Epidermal melanocyte (primary cell): ENCODE measurements around the gene ATP13A4.

Experiments used
- DNase-seq: peaks from one replicate; pipeline ENCODE4 v3.0.0; 2011; ENCODE audit warnings: low spot score; ENCODE audit not compliant: insufficient read length

ATP13A4 gene

GRCh38 chr3:193499136-193499770, 55.4 kb downstream of the ATP13A4 start:
- no peak for DNase-seq

GRCh38 chr3:193498215-193498614, 56.5 kb downstream of the ATP13A4 start:
- no peak for DNase-seq

DNA sequence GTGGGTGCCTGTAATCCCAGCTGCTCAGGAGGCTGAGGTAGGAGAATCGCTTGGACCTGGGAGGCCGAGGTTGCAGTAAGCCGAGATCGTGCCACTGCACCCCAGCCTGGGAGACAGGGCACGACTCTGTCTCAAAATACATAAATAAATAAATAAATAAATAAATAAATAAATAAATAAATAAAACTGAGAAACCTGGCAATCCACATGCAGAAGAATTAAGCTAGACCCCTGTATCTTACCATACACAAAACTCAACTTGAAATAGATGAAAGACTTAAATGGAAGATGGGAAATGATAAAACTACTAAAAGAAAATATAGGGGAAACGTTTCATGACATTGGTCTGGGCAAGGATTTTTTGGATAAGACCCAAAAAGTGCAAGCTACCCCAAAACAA, 58.0 kb downstream of the ATP13A4 start:
- DNase-seq, result no peak

GRCh38 chr3:193491026-193491425, 63.7 kb downstream of the ATP13A4 start:
- DNase-seq, result no peak

DNA sequence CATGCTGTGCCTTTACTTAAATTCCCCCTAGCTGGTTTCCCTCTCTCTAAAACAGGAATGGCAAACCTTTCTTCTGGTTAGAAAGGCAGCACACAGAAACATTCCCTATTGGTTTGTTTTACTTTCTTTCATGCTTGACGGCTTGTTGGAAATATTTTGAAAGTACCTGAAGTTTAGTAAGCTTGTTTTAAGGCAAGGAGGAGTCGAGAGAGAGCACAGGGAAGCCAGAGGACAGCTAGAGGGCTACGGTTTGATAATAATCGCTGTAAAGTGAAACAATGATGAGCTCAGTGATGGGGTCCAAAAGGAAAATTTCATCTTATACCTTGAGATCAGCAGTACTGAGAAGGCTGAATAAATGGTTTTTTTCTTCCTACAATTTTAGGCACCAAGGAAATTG, 64.1 kb downstream of the ATP13A4 start:
- DNase-seq, result no peak

DNA sequence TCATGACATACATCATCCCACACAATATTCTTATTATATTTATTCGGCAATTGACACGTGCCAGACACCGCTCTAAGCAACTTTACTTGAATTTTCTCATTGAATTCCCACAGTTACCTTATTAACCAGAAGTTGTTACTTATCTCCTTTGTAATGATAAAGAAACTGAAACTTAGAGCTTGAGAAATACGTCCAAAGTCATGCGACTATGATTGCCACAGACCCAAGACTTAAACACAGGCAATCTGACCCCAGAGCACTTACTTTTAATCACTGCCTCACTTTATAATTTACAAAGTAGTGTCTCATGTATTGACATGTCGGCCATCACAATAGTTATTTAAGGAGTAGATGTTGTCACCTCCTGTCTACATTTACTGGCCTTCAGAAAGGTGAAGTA, 64.7 kb downstream of the ATP13A4 start:
- DNase-seq, result no peak

- no peak for DNase-seq
Observed at GRCh38 chr3:193488741-193489140, 66.0 kb downstream of the ATP13A4 start.

GRCh38 chr3:193483988-193484539, 70.6 kb downstream of the ATP13A4 start:
- no peak for DNase-seq

- DNase-seq, result no peak
Observed at GRCh38 chr3:193481436-193481835, 73.3 kb downstream of the ATP13A4 start.

GRCh38 chr3:193474446-193474845, 80.2 kb downstream of the ATP13A4 start:
- no peak for DNase-seq

DNA sequence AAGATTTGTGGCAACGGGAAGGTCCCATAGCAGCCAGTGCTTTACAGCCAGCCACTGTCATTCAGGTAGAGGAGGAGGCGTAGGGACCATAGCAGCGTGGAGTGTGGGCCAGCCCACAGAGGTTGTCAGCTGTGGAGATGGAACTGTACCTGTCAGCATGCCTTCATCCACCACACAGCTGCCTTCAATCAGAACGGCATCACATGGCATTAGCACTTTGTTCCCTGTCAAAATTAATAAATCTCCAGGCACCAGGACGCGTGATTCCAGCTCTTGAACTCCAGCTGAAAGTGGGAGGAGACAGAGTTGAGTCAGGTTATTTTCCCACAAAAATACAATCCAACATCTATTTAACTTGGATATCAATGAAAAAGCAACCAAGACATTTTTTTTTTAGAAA, 84.0 kb downstream of the ATP13A4 start:
- no peak for DNase-seq

- DNase-seq, result no peak
Observed at GRCh38 chr3:193465992-193466608, 88.6 kb downstream of the ATP13A4 start.

DNA sequence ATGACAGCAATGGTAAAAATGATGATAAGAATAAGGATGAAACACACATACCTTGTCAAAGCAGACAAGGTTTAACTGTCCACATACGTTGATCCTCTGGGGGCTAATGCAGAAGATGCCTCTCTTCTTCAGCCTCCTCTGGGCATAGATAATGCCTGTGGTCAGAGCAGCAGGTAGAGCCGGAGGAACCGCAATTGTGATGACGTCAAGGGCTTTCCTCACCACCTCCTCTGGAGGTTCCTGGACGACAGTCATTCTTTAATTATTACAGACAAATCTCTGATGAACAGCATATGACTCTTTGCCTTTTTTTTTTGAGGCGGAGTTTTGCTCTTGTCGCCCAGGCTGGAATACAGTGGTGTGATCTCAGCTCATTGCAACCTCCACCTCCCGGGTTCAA, 89.8 kb downstream of the ATP13A4 start:
- no peak for DNase-seq

DNA sequence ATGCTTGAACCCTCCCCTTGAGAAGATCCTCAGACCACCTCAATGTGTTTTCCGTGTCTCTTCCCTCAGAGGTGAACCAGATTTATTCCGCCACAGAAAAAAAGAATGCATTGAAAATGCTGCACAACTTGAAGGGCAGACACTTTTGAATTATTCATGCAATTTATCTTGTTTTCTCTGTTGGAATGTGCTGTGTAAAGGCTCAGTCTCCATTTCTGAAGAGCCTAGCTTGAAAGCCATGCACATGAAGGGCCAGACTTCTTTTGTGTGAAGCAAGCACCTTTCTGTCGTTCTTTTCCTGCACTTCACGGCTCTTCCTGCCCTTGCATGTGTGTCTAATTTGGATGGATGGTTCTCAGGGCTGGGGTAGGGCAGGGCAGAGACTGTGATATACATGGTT, 97.2 kb downstream of the ATP13A4 start:
- DNase-seq, result no peak

DNA sequence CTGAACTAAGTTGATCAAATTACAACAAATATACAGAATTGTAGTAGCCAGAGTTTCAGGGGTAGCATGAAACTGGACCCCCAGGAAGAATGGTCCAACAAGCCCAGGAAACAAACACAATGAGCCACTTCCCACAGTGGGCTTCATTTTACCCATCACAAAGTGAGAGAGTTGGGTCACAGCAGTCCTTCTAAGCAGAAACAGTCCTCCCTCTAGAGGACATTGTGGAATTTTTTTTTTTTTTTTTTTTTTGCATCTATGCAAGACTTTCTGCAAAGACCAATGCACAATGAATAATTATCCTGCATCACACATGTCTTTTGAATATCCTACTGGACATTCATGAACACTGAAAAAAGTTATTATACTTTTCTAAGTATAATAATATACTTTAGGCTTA, 102.4 kb downstream of the ATP13A4 start:
- DNase-seq, result no peak

DNA sequence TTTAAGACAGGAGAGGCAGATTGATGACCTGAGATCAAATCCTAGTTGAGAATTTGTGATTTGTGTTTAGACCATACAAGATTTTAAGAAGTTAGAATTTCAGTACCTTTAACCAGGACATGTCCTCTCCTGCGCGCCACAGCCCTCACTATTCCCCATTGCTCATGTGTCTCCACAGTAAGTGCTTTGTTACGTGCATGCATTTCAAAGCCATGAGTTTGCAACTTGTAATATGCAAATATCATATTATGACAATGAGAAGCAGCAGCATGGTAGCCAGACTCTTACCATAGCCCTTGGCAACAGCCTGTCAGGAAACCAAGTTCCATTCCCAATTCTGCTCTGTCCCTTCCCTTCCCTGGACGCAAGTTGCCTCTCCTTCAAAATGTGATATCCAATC, 102.8 kb downstream of the ATP13A4 start:
- DNase-seq, result no peak

DNA sequence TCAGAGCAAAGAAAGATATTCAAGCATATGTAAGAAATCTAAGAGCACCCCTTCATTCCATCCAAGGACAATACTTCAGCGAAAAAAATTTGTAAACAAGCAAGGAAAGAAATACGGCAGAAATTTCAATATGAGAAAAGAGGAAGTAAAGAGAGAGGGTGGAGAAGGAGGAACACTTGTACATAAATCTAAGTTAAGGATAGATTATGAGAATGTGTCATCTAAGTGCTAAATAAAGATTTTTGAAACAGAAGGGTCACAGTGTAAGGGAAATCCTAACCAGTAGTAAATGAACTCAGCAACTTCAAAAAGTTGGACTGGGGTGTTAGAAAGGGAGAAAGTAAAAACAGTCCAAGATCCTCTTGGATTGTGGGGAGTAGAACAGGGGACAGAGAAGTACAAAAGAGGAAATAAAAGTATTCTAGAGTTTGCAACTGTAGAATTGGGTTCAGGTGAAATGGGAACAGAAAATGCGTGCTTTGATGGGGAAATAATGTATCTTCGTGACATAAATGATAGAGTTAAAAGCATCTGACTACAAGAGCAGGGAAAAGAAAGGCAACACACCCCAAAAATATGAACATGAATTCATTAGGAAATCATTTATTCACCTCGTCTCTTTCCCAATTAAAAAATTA, 107.6 kb downstream of the ATP13A4 start:
- no peak for DNase-seq

DNA sequence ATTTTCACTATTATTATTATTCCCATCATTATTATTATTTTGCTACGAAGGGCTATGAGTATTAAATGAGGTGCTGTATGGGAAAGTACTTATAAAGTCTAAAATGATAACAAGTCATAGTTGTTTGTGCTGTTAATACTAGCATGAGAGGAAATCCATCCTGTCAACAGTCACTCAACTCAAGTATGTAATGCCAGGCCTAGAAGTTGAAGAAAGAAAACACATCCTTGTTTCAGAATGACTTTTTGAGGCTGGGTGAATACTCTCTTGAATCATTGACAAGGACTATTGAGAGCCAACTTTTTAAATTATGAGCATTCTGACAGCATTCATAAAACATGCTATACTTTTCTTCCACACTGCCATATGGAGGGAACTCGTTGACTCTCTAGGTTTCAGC, 115.3 kb downstream of the ATP13A4 start:
- DNase-seq, result no peak

DNA sequence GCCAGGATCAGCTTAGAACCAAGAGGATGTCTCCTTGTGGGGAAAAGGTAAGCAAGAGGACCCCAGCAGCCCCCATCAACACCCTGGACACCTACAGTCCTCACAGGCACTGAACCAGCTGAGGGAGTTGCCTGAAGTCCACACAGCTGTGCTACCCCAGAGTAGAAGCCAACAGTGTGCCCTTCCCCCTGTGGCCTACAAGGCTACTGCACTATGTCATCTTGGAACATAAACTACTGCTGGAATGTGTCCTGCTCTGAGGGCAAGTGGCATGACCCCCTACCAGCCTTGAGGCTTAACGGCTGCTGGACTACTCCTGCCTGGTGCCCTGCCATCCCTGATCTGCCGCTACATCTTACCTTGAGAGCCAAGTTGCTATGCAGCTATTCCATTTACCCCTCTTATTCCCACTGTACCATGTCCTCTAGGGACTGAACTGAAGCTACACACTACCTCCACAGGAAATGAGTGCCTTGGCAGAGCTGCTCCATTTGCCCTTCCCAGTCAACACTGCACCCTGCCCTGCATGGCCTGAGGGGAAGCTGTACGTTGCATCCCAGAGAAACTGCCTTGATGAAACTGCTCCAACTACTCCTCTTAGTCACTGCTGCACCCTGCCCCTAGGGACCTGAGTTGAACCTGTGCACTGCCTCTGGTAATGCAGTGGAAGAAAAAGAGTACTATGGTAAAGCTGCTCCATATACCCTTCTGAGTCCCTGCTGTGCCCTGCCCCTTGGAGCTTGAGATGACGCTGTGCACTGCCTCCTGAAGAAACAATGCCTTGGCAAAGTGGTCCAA, 135.9 kb downstream of the ATP13A4 start:
- no peak for DNase-seq

DNA sequence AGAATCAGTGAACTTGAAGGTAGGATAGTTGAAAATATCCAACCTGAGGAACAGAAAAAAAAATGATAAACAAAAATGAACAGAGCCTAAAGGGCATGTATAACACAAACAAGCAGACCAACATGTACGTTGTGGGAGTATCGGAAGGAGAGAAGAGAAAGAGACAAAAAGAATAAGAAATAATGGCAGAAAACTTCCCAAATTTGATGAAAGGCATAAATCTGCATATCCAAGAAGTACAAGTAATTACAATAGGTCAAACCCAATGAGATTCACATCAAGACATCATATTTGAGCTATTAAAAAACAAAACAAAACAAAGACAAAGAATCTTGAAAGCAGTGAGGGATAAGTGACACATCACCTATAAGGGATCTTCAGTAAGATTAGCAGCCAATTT, 138.1 kb downstream of the ATP13A4 start:
- no peak for DNase-seq

DNA sequence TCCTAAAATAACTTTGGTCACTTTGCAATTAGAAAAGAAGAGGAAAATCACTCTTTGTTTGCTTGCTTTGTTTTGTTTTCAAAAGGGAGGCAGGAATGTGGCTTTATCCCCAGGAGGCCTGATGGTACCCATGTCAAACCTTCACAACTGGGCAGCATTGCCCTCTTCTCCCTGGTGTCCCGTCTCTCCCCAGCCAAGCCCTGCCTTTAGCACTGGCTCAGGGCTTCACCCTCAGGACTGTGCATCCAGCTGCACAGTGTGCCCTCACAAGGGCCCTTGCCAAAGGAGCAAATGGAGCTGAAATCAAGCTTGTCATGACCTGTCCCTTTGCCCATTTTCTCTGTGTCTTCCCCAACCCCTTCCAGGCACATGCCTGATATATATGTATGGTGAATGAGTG, 147.0 kb downstream of the ATP13A4 start:
- DNase-seq, result no peak

DNA sequence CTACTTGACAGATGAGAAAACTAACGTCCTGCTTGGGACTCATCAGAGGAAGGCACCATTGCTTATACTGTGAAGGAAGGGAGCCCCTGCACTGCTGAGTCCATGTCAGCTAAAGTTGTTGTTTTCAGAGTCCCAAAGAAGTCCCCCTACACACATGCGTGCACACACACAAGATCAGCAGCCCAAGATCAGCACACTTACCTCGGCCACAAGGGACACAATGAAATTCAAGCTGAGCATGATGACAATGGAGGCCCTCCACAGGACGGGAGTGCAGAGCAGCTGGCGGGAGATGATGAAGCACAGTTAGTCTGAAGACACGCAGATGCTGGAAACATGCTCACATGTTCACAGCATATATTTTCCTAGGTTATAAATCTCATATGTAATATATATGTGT, 147.6 kb downstream of the ATP13A4 start:
- no peak for DNase-seq
